HEK293 (cell line): ENCODE data around the gene NAA80.

ENCODE experiments used
- BCL11A ChIP-seq: fragments of 450-650 bp; formaldehyde crosslinking; IDR thresholded peaks from 2 replicates; pipeline ENCODE4 v1.5.1; 2016; ENCODE audit warnings: low read depth, missing biosample characterization, missing genetic modification characterization
- CTCF ChIP-seq: fragments of 450-650 bp; formaldehyde crosslinking; IDR thresholded peaks from 2 replicates; pipeline ENCODE4 v1.5.1; 2016; ENCODE audit warnings: missing biosample characterization, missing genetic modification characterization
- ELK4 ChIP-seq: IDR thresholded peaks from 2 replicates; pipeline ENCODE4 v1.6.1; 2011; ENCODE audit warnings: mild to moderate bottlenecking, low read depth, low read length, borderline replicate concordance
- GFI1B ChIP-seq: fragments of 450-650 bp; formaldehyde crosslinking; IDR thresholded peaks from 2 replicates; pipeline ENCODE4 v1.5.1; 2016; ENCODE audit warnings: missing biosample characterization, missing genetic modification characterization
- KLF7 ChIP-seq: fragments of 450-650 bp; formaldehyde crosslinking; IDR thresholded peaks from 2 replicates; pipeline ENCODE4 v1.5.1; 2016; ENCODE audit warnings: missing biosample characterization, missing genetic modification characterization, borderline replicate concordance
- PATZ1 ChIP-seq: fragments of 450-650 bp; formaldehyde crosslinking; IDR thresholded peaks from 2 replicates; pipeline ENCODE4 v1.5.1; 2016; ENCODE audit warnings: missing biosample characterization, missing genetic modification characterization
- REST ChIP-seq: fragments of 450-650 bp; formaldehyde crosslinking; IDR thresholded peaks from 2 replicates; pipeline ENCODE4 v1.5.1; 2016; ENCODE audit warnings: missing biosample characterization, missing genetic modification characterization
- TSHZ1 ChIP-seq: fragments of 450-650 bp; formaldehyde crosslinking; IDR thresholded peaks from 2 replicates; pipeline ENCODE4 v1.5.1; 2016; ENCODE audit warnings: missing biosample characterization, missing genetic modification characterization, borderline replicate concordance
- ZBTB7A ChIP-seq: fragments of 450-650 bp; formaldehyde crosslinking; IDR thresholded peaks from 2 replicates; pipeline ENCODE4 v1.5.1; 2016; ENCODE audit warnings: low read depth, missing biosample characterization, missing genetic modification characterization
- ZFP3 ChIP-seq: fragments of 450-650 bp; formaldehyde crosslinking; IDR thresholded peaks from 2 replicates; pipeline ENCODE4 v1.5.1; 2016; ENCODE audit warnings: low read depth, missing biosample characterization, missing genetic modification characterization
- ZNF112 ChIP-seq: fragments of 450-650 bp; formaldehyde crosslinking; IDR thresholded peaks from 2 replicates; pipeline ENCODE4 v1.5.0; 2017; ENCODE audit warnings: missing biosample characterization, missing genetic modification characterization
- ZNF184 ChIP-seq: fragments of 450-650 bp; IDR thresholded peaks from 2 replicates; pipeline ENCODE4 v1.5.1; 2018; ENCODE audit warnings: missing biosample characterization, mild to moderate bottlenecking, missing genetic modification characterization
- ZNF2 ChIP-seq: fragments of 450-650 bp; formaldehyde crosslinking; IDR thresholded peaks from 2 replicates; pipeline ENCODE4 v1.5.1; 2016; ENCODE audit warnings: missing biosample characterization, missing genetic modification characterization
- ZNF239 ChIP-seq: fragments of 450-650 bp; formaldehyde crosslinking; IDR thresholded peaks from 2 replicates; pipeline ENCODE4 v1.5.1; 2016; ENCODE audit warnings: missing biosample characterization, missing genetic modification characterization
- ZNF274 ChIP-seq, 2 experiments: fragments of 200-500 bp in 1 of 2; fragments of 450-650 bp in 1 of 2; sonication (Bioruptor generic) in 1 of 2; formaldehyde crosslinking in 1 of 2; IDR thresholded peaks; 2 replicates each; pipeline versions ENCODE4 v1.5.1 to v1.6.1; 2014 to 2016; ENCODE audit warnings: borderline replicate concordance in 1 of 2, inconsistent platforms in 1 of 2, low read length in 1 of 2, missing biosample characterization in 1 of 2, missing genetic modification characterization in 1 of 2
- ZNF335 ChIP-seq: fragments of 450-650 bp; formaldehyde crosslinking; conservative IDR thresholded peaks from 2 replicates; pipeline ENCODE4 v1.5.1; 2016; ENCODE audit warnings: missing biosample characterization, missing genetic modification characterization
- ZNF391 ChIP-seq: fragments of 450-650 bp; formaldehyde crosslinking; IDR thresholded peaks from 2 replicates; pipeline ENCODE4 v1.5.1; 2016; ENCODE audit warnings: low read depth, missing biosample characterization, missing genetic modification characterization, borderline replicate concordance
- ZNF560 ChIP-seq: fragments of 450-650 bp; formaldehyde crosslinking; IDR thresholded peaks from 2 replicates; pipeline ENCODE4 v1.5.1; 2017; ENCODE audit warnings: missing biosample characterization, missing genetic modification characterization, borderline replicate concordance
- ZNF645 ChIP-seq: fragments of 450-650 bp; formaldehyde crosslinking; IDR thresholded peaks from 2 replicates; pipeline ENCODE4; 2016; ENCODE audit warnings: missing biosample characterization, missing genetic modification characterization
- ZNF664 ChIP-seq: fragments of 450-650 bp; formaldehyde crosslinking; IDR thresholded peaks from 2 replicates; pipeline ENCODE4 v1.5.1; 2016; ENCODE audit warnings: missing biosample characterization, missing genetic modification characterization
- ZNF792 ChIP-seq: fragments of 450-650 bp; formaldehyde crosslinking; IDR thresholded peaks from 2 replicates; pipeline ENCODE4 v1.5.1; 2016; ENCODE audit warnings: missing biosample characterization, missing genetic modification characterization
- ZSCAN16 ChIP-seq: fragments of 450-650 bp; formaldehyde crosslinking; IDR thresholded peaks from 2 replicates; pipeline ENCODE4 v1.5.1; 2016; ENCODE audit warnings: missing biosample characterization, missing genetic modification characterization
- ZSCAN18 ChIP-seq: fragments of 450-650 bp; formaldehyde crosslinking; IDR thresholded peaks from 2 replicates; pipeline ENCODE4 v1.5.1; 2016; ENCODE audit warnings: missing biosample characterization, missing genetic modification characterization

NAA80 gene

GRCh38 chr3:50298836-50299637 is at the start of gene NAA80, which contains the start of gene HYAL3 (continued):
- TF ChIP-seq ZNF335 (tag by site-specific recombination) (peak; percentile 96), ZNF274 (IDR thresholded peaks at IDR 0.05; ENCODE audit: low read length) (no peak), ZNF274 (tag by site-specific recombination; IDR thresholded peaks at IDR 0.05; ENCODE audit: borderline replicate concordance) (no peak), ZNF112 (tag by site-specific recombination) (no peak), PATZ1 (no peak; the same call in none of the 2 replicates), ZNF184 (no peak), TSHZ1 (tag by site-specific recombination) (peak; percentile 52; the same call in 1 of the 2 replicates), ZNF792 (tag by site-specific recombination) (no peak), ZSCAN16 (tag by site-specific recombination) (no peak), ZNF2 (tag by site-specific recombination) (peak; percentile 73; the same call in 1 of the 2 replicates), ELK4 (no peak), KLF7 (tag by site-specific recombination) (peak; percentile 87), ZBTB7A (tag by site-specific recombination) (no peak), ZSCAN18 (no peak), ZNF645 (tag by site-specific recombination) (no peak), ZNF391 (tag by site-specific recombination) (peak; percentile 80; the same call in 1 of the 2 replicates), ZNF560 (tag by site-specific recombination) (no peak), ZFP3 (tag by site-specific recombination) (no peak), REST (tag by site-specific recombination) (no peak), ZNF664 (tag by site-specific recombination) (no peak), BCL11A (no peak), GFI1B (no peak), CTCF (tag by site-specific recombination) (peak; percentile 85; the same call in 1 of the 2 replicates), ZNF239 (no peak)
